ENCODE data around the gene FHL1.
"Not testable (repeated sequence)": the region's sequence is repeated elsewhere in the genome, so short reads cannot be mapped to it uniquely, and the experiment has no call there.

Gene FHL1

DNA sequence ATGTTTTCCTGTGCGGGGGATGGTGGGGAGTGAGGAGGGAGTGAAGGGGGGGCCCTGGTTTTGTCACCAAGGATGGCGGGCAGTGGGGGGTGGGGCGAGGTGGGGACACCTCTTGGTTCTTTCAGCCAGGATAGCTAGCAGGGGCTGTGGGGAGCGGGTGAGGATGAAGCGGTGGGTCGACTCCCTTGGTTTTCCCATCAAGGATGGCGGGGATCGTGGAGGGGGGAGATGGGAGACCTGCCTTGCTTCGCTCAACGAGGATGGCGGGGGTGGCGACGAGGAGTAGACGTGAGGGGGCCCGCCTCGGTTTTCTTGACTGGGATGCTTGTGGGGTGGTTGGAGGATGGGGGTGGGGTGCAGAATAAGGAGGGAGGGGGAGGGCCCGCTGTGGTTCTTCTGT is 643 bp downstream of the FHL1 start:
- peak; percentile 0 for DNase-seq

DNA sequence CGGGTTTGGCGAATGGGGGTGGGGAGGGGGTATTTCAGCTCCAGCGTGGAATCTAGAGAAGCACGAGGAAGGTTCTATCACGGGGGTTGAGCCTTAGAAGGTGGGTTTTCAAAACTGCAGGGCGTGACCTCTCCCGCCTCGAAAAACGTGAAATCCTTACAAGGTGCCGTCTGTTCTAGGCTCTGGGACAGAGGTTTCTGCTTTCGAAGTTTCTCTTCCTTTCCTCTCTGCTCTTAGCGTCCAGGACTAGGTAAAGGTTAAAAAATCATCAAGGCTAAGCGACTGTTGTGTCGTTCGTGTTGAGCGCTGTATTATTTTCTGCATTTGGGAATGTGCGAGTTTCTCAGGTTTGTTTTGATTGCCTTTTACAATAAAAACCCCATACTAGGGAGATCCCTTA is 1.1 kb downstream of the FHL1 start:
- no peak for DNase-seq

DNA sequence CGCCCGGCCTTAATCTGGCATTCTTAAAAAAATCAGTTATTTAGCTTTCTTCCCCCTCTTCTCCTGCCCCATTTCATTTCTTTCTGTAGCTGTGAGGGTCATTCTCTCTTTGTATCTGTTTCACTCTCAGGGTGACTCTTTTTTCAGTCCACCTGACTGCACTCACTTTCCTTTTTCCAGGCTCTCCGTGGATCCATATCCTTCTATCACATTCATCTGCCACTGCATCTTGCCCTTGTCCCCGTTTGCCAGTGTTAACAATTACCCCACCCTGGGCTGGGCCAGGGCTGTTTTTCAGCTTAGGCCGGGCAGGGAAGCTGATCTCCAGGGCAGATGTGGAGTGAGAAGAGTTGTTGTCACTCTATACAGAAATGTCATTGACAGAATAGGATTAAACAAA is 7.7 kb downstream of the FHL1 start:
- DNase-seq = no peak

DNA sequence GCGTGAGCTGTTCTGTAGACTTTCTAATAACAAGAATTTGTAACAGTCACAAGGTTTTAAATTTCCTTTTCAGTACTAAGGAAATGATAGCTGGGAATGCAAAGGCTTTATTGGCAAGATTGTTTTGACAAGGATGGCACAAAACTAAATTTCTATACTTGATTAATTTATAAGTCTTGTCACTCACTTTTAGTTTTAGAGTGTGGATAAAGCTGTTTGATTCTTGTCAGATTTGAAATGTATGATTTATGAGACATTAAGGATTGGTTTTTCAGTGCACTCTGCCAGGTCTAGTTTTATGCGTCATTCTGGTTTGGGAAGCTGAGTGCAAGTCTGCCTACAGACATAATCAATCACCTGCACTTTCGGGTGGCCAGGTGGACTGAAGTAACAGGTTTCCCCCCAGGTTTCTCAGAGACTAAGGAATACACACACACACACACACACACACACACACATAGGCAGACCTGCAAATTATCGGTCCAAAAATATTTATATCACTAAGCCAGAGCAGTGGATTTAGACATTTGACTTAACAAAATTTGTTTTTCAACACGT is 9.3 kb downstream of the FHL1 start:
- DNase-seq = no peak

DNA sequence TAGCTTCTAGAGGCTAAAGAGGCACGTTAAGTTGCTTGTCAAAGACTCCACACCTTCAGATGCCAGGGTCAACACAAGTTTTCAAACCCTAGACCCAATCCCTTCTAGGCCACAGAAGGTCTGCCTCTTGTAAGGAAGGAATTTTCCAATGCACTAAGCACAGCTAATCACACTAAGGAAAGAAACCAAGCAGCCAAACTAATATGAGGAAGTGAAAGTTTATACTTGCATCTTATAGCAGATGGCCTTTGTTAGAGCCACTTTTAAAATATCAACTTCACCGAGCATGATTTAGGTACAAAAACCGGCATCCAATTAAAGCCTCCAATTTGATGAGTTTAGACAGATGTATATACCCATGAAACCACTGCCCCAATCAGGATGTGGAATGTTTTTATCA is 9.9 kb downstream of the FHL1 start:
- no peak for DNase-seq

DNA sequence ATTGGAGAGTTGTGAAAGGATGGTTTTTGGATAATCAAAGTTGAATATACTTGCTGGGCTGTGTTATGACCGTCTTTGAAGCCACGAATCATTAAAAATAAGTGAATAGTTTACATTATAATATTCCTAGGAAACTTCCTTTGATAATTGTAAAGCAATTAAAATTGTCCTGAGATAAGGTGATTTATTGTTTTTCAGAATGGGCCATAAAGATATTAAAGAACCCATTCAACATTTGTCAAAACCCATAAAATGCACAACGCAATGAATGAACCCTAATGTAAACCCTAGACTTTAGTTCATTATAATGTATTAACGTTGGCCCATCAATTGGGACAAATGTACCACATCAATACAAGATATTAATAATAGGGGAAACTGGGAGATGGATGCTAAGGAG is 11.4 kb downstream of the FHL1 start:
- no peak for DNase-seq

DNA sequence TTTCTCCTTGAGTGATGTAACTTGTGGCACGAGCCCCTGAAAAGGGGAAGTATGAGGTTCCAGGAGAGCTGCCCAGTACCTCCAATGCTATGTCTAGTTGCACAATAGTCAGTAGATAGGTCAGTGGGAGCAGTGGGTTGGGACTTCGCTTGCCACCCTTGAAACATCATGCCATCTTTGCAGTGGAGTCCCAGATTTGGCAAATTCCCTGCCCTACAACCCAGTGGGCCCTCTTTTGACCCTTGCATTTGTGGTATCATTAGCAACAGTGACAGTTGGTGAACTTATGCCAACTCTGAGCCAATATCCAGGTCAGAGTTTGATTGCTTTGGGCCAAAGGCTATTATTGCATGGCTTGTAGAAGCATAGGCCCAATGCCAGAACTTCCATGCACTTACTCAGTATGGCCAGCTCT is 12.3 kb downstream of the FHL1 start:
- DNase-seq = no peak

DNA sequence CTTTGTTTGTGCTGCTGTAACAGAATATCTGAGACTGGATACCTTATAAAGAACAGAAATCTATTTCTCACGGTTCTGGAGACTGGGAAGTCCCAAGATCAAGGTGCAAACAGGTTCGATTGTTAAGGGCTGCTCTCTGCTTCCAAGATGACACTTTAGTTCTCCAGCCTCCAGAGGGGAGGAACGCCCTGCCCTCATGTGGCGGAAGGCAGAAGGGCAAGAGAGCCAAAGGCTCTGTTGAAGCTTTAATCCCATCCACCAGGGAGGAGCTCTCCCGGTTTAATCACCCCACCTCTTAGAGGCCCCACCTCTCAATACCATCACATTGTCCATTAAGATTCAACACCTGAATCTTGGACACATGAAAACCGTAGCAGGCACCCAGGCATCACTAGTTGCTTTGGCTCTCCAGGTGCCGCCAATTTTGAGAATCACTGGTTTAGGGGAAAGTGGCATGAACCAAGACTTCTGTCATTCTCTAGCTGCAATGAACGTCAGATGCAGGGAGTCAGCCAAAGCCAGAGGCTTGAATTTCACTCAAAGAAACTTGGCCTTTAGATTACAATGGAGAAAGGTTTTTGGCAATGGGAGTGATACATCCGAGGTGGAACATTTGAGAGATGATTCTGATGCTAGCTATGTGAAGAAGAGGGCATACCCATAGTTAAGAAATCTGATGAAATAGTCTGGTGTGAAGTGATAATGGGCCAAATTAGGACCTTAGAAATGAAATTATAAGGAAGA is 15.7 kb downstream of the FHL1 start:
- DNase-seq = peak; percentile 30

DNA sequence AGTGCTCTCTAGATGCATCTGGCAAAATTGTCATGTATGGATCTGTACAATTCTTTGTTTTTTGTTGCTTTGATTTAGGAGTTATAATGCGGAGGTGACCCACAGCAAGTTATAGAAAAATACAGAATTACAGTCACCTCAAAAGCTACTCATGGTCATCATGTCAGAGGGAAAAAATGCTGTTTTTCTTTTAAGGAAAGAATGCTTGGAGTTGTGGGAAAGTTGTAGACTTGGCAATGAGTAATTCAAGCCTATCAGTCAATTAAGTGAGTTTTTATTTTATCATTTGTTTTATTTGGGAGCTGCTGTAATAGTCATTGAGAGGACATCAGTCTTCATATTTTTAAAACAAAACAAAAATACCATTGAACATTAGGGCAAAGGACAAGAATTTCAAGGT is 16.4 kb downstream of the FHL1 start:
- no peak for DNase-seq

DNA sequence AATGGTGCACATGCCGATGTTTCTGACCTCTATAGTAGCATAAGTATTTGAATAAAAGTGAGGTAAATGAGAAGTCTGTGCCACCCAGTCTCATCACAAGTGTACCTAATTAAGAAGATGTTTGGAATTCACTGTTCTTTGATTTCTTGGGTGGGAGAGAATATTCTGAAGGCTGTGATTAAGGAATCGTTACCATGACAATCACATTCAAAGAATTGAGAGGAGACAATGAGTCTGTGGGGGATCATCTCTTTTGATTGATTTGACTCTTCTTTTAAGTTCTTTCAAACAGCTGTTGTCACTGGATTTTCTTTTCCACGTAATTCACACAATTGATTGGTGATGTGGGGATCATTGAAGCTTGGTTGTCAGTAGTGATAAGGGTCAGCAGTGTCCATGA is 18.1 kb downstream of the FHL1 start:
- DNase-seq = no peak

DNA sequence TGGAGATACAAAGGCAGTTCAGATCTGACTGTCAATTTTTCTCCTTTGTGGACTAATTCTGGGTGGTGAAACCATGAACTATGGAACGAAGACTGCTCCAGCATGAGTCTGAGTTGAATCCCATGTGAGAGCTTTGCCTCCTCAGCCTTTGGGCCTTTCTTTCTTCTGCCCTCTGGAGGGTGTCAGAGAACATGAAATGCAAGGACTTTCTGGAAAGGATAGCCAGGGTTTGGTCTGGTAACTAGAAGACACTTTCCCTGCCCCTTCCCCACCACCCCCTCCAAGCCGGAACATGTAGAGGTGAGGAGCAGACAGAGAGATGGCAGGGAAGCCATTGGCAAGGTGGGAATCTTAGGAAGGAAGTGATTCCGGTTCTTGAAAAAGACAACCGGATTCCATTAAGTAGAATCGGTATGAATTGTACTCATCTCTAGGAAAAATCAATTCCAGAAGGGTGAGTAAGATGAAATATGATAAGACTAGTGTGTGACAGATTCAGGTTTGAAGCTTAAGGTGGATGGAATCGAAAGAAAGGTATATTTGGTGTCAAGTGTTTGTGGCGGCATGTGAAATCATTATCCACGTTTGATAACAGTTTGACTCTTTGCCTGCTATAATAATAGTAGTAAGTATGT is 19.0 kb downstream of the FHL1 start:
- DNase-seq = peak; percentile 4

DNA sequence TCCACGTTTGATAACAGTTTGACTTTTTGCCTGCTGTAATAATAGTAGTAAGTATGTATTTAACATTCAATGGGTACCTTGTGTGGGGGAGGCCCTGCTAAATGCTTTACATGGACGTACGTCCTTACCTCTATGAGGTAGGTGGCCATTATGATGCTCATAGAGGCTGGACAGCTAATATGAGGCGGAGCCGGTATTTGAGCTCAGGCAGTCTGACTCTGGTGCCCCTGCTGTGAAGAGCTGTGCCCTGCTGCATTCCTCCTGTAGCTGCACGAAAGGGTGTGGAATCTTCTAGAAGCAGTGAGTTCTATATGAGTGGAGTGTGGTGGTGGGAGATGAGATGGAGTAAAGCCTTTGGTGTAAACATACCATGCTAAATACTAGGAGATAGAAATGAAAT is 20.7 kb downstream of the FHL1 start:
- not testable (repeated sequence) for DNase-seq

DNA sequence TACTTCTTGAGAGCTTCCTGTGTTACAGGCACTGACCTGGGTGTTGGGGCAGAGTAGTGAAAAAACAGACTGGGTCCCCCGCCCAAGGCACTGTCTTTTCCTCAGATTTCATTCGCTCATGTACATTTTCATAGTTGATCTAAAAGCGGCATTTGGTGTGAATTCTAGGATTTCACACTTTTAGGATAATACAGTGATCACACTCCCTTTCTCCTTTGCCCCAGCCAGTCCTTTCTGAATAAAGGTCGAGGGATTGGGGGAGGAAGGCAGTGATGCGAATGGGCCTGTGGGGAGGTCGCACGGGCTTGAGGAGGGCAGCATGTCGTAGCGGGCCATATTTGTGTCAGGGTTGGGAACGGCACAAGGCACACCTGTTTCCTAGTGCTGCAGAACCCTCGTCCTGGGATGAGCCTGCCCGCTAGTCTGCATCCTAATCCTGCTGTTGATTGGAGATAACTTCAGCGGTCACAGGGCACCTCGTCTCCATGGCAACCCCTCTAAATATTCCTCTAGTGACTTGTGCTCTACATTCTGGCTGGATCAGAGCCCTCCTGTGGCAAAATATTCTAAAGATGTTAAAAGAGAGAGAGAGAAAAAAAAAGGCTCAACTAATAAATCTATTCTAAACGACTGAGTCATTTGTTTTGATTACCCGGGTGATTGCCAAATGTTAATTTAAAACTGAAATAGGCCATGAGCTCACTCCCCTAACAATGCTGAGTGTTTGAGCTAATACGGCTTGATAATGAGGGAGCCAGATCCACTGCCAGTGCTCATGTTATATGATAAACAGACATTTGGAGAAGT is 21.8 kb downstream of the FHL1 start:
- DNase-seq = peak; percentile 46

DNA sequence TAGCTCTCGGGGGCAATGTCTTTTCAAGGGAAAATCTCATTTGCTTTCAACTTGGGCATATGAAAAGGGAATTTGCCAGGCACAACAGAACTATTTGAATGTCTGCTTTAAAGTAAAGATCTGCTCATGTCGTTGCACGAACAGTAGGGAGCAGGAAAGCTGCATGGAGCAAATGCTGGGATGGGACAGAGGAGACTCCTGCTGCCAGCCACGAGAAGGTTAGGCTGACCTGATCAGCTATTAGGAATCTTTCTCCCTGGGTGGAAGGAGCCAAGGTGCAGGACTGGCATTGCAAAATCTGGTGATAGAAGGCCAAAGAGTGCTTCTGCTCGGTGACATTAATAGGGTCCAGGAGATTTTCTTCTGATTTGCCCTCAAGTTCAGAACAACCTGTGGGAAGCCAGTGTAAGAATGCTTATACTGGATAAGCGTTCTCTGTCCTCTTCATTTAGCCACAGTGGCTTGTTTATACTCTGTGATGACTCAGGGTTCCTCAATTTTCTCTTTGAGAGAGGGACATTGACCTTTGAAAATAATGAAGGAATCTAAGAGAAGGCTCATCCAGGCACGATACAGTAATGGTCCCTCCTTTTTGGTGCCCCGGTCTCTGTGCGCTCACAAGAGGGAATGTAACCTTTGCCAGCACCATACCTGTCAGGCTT is 22.9 kb downstream of the FHL1 start:
- no peak for DNase-seq

DNA sequence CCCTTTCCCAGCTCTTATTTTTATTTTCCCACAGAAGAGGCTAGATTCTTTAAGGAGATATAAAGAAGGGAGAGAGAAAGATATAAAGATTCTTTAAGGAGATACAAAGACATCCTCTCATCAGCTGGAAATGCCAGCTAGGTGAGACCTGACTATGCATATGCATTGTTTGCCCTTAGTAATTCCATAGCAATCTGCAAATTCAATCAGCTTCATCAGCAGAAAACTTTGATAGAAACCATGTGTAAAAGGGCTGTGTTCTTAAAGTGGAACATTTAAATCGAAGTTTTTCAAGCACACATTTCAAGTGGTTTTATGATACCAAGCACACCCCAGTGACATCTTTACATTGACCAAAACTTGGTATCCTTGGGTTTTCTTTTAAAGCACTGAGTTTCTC is 24.1 kb downstream of the FHL1 start:
- DNase-seq = no peak

DNA sequence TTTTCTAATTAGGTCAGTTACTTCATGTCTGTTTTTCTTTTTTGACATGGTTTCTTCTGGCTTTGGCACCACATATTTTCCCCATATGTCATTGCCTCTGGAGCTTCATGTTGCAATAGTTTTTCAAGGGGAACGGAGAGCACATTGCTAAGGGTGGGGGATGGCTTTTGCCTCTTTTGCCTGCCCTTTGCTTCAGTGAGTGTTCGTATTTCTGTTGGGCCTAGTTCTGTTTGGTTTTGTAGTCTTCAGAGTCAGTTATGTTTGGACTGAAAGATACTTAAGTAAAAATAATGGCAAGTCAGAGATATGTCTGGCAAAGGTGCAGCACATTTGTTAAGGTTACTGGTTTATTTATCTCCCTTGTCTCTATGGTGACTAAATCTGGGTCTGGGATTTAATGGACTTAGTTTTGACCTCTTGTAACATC is 29.1 kb downstream of the FHL1 start:
- DNase-seq = no peak

DNA sequence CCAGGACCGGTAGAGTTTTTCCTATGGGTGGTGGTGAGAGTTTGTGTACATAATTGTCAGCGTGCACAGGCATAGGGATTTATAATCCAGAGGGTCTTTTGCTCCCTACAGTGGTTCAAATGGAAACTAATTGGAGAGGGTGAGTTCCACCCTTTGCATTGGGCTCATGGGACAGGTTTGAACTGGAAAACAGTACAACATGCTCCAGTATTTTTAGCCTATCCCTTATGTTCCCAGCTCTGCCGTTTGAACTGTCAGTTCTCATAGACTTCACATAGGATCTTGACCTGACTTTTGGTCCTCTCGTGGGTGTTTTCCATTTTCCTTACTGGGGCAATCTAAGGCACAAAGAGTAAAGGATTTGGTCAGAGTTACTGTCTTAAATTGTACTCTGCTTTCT is 31.8 kb downstream of the FHL1 start:
- no peak for DNase-seq

DNA sequence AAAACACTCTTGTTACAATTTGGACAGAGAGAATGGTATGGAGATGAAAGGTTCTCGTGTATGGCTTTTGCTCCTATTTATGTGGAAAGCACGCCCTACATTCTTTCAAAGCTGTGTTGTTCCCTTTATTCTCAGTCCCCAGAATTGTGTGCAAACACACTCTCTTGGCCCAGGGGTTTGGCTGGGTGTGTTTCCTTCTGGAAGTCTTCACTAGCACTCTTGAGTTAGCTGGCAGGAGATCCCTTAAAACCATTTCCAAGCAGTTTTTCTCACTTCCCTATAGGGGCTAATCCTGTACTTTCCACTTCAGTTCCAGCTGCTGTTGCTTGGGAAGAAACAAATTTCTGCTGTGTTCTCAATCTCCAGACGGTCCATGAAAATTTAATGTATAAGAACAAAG is 35.1 kb downstream of the FHL1 start:
- no peak for DNase-seq

DNA sequence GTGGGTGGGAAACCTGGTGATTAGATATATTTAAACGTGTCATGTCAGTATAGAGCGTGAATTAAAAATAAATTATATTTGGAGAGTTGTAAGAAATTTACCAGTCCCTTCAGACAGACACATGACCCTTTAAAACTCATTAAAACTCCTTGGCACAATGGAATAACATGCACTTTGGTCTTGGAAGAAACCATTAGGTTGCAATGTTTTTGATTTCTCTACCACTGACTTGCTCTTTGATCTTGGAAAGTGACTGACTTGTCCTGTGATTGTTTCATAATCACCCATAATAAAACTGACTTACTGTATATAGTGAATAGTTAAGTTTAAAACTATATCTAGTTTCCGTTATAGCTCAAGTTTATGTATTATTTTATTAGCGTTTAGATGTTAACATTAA is 35.8 kb downstream of the FHL1 start:
- DNase-seq = no peak

DNA sequence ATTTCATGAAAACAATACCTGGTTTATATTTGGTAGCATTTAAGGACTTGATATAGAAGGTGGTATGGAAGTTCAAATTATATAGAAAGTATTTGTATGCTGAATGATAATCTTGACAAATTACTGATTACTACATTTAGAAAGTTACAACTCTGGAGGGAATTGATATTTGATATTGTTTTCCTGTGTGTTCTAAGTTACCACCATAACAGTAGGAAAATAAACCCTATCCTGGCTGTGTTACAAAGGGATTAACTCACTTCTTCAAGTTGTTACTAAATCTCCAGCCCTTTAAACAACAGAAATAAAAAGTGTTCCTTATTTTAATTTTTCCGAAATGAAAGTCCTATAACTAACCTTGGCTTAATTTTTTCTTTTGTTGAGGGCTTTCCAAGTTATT is 36.6 kb downstream of the FHL1 start:
- DNase-seq = no peak

DNA sequence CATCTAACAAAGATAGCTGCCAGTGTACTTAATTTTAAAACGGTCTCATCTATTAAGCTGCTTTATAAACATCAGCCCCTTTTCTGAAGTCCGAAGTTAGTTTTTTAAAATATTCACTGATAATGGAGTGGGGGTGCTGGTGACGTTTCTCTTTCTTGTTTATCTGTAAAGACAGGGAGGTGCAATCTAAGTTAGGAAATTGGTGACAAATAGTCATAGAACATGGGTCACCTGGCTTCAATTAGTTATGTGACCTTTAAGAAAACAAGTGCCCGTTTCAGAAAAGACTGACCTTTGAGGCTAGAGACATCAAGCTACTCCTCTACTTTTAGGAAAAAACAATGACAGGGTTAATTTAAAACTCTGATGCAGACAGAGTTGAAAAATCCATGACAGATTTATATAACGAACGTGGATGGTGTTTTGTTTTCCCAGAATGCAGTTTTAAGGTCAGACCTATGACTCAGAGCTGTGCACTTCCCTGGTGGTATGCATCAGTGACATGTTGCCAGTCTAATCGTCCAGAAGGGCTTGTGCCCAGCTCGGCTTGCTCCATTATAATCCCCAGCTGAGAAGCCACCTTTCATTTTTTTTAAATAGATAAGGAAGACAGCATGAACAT is 38.2 kb downstream of the FHL1 start:
- DNase-seq = no peak

DNA sequence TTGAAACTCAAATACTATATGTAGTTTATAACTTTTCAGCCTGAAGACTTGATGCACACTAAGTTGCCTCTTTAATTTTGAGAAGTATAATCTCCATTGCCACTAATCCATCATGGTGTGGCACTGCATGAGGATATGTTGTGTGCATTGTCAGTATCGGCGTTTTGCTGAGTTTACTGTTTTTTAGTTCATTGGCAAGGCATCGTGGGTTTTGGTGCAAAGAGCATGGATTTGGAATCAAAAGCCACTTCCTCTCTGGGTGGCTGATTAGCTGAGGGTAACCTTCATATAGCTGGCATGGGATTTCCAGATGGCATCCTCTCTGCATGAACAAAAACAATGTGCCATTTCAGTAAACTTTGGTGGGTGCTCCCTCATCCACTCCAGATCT is 38.7 kb downstream of the FHL1 start:
- no peak for DNase-seq

DNA sequence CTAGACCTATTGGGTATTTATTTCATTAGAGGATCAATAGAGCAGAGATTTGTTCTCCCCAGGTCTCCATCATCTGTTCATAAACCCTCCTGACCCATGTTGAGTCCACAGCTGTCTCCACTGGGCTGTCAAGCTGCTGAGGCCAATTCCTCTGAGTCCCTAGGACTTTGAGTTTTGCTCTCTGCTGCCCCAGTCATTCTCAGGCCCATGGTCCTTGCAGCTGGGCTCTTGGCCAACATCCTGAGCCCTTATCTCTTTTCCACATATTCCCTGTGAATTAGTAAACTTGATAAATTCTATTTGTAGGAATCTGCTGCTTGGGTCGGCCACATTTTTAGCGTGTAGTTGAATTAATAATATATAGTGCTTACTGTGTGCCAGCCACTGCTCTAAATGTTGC is 41.9 kb downstream of the FHL1 start:
- no peak for DNase-seq
